ENCODE results near the gene CIRBP. TPM values are rescaled to one million over a fixed set of nuclear protein-coding genes. Genes with fewer than 3 reads are reported as not detected.
A peak's percentile ranks its signal among the peaks of the same experiment; 100 is the strongest.

The CIRBP gene
- total and polyA plus RNA-seq, 2 of the 13 experiments (the other 11 are each of a cell fraction or from before 2014, with no cell fraction given): 133 to 140 TPM

DNA sequence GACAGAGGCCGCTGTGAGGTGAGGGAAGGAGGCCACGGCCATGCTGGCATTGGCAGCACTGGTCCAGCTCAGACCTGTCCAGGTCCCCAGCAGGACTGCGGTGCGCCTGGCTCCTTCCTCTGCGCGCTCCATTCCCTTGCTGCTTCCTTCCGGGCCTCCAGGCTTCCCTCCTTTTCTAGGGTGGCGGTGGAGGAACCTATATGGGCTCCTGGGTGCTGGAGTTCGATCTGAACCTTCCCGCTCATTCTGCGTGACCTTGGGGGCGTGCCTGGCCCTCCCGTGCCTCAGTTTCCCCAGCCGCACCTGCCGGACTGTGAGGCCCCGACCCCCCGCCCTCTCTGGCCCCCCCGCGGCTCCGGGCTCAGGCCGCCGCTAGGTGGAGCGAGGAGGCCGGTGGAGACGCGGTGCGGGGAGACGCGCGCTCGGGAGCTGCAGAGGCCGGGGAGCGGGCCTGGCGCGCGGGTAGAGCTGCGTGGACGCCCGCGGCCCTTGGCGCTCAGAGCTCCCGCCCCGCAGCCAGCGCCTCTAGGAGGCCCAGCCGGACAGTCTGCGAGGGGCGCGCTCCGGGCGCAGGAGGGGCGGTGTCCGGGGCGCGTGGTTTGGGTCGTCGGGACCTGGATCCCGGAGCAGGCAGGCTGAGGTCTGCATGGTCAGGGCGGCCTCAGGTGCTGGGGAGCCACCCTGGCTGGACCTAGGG lies 46.5 kb downstream of the CIRBP start (continued):
- TF ChIP-seq NPAS2 (CRISPR knock-in tag; IDR thresholded peaks at IDR 0.05; ENCODE audit: borderline replicate concordance): no peak
- no peak for TF ChIP-seq HMG20A (CRISPR knock-in tag; IDR thresholded peaks at IDR 0.05; ENCODE audit: borderline replicate concordance)
- no peak for TF ChIP-seq MXI1 (IDR thresholded peaks at IDR 0.05; ENCODE audit: borderline replicate concordance, low read depth, low read length)
- TF ChIP-seq POLR2AphosphoS5 (IDR thresholded peaks at IDR 0.05; ENCODE audit: low read depth, low read length): no peak
- TF ChIP-seq, protein P1, sequence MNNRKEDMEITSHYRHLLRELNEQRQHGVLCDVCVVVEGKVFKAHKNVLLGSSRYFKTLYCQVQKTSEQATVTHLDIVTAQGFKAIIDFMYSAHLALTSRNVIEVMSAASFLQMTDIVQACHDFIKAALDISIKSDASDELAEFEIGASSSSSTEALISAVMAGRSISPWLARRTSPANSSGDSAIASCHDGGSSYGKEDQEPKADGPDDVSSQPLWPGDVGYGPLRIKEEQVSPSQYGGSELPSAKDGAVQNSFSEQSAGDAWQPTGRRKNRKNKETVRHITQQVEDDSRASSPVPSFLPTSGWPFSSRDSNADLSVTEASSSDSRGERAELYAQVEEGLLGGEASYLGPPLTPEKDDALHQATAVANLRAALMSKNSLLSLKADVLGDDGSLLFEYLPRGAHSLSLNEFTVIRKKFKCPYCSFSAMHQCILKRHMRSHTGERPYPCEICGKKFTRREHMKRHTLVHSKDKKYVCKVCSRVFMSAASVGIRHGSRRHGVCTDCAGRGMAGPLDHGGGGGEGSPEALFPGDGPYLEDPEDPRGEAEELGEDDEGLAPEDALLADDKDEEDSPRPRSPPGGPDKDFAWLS (CRISPR knock-in tag; IDR thresholded peaks at IDR 0.05; ENCODE audit: borderline replicate concordance): no peak
- no peak for TF ChIP-seq SMAD9 (CRISPR knock-in tag; IDR thresholded peaks at IDR 0.05)
- TF ChIP-seq, protein P2, sequence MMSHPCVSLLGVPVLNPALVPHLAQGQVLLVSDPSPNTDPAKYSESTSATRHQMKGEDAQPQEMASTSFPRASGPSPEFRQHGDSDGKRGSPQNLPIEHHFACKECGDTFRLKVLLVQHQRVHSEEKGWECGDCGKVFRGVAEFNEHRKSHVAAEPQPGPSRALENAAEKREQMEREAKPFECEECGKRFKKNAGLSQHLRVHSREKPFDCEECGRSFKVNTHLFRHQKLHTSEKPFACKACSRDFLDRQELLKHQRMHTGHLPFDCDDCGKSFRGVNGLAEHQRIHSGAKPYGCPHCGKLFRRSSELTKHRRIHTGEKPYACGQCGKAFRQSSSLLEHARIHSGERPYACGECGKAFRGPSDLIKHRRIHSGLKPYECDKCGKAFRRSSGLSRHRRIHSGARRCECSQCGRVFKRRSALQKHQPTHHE (CRISPR knock-in tag; IDR thresholded peaks at IDR 0.05; ENCODE audit: borderline replicate concordance): no peak
- TF ChIP-seq CBFB (CRISPR knock-in tag; IDR thresholded peaks at IDR 0.05): peak; percentile 36; the same call in 1 of the 2 replicates
- TF ChIP-seq ELF1 (CRISPR knock-in tag; IDR thresholded peaks at IDR 0.05): no peak
- no peak for TF ChIP-seq SNRNP70 (IDR thresholded peaks at IDR 0.05; ENCODE audit: low read depth, low read length)
- TF ChIP-seq ZBTB1 (CRISPR knock-in tag; IDR thresholded peaks at IDR 0.05; ENCODE audit: borderline replicate concordance): no peak
- TF ChIP-seq, protein P3, sequence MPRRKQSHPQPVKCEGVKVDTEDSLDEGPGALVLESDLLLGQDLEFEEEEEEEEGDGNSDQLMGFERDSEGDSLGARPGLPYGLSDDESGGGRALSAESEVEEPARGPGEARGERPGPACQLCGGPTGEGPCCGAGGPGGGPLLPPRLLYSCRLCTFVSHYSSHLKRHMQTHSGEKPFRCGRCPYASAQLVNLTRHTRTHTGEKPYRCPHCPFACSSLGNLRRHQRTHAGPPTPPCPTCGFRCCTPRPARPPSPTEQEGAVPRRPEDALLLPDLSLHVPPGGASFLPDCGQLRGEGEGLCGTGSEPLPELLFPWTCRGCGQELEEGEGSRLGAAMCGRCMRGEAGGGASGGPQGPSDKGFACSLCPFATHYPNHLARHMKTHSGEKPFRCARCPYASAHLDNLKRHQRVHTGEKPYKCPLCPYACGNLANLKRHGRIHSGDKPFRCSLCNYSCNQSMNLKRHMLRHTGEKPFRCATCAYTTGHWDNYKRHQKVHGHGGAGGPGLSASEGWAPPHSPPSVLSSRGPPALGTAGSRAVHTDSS (CRISPR knock-in tag; conservative IDR thresholded peaks at IDR 0.05): no peak
- TF ChIP-seq ZNF34 (CRISPR knock-in tag; IDR thresholded peaks at IDR 0.05; ENCODE audit: borderline replicate concordance): no peak
- TF ChIP-seq ZSCAN25 (CRISPR knock-in tag; IDR thresholded peaks at IDR 0.05): peak; percentile 77; the same call in 1 of the 2 replicates
- no peak for TF ChIP-seq GABPA (IDR thresholded peaks at IDR 0.05; ENCODE audit: low read depth, low read length)
- no peak for TF ChIP-seq GABPA (CRISPR knock-in tag; IDR thresholded peaks at IDR 0.05; ENCODE audit: low read depth)
- TF ChIP-seq, protein P4, sequence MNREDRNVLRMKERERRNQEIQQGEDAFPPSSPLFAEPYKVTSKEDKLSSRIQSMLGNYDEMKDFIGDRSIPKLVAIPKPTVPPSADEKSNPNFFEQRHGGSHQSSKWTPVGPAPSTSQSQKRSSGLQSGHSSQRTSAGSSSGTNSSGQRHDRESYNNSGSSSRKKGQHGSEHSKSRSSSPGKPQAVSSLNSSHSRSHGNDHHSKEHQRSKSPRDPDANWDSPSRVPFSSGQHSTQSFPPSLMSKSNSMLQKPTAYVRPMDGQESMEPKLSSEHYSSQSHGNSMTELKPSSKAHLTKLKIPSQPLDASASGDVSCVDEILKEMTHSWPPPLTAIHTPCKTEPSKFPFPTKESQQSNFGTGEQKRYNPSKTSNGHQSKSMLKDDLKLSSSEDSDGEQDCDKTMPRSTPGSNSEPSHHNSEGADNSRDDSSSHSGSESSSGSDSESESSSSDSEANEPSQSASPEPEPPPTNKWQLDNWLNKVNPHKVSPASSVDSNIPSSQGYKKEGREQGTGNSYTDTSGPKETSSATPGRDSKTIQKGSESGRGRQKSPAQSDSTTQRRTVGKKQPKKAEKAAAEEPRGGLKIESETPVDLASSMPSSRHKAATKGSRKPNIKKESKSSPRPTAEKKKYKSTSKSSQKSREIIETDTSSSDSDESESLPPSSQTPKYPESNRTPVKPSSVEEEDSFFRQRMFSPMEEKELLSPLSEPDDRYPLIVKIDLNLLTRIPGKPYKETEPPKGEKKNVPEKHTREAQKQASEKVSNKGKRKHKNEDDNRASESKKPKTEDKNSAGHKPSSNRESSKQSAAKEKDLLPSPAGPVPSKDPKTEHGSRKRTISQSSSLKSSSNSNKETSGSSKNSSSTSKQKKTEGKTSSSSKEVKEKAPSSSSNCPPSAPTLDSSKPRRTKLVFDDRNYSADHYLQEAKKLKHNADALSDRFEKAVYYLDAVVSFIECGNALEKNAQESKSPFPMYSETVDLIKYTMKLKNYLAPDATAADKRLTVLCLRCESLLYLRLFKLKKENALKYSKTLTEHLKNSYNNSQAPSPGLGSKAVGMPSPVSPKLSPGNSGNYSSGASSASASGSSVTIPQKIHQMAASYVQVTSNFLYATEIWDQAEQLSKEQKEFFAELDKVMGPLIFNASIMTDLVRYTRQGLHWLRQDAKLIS (CRISPR knock-in tag; IDR thresholded peaks at IDR 0.05): no peak
- no peak for TF ChIP-seq PCBP2 (optimal IDR thresholded peaks at IDR 0.05; ENCODE audit: low read depth, low read length, poor library complexity, severe bottlenecking)
- TF ChIP-seq, protein P5, sequence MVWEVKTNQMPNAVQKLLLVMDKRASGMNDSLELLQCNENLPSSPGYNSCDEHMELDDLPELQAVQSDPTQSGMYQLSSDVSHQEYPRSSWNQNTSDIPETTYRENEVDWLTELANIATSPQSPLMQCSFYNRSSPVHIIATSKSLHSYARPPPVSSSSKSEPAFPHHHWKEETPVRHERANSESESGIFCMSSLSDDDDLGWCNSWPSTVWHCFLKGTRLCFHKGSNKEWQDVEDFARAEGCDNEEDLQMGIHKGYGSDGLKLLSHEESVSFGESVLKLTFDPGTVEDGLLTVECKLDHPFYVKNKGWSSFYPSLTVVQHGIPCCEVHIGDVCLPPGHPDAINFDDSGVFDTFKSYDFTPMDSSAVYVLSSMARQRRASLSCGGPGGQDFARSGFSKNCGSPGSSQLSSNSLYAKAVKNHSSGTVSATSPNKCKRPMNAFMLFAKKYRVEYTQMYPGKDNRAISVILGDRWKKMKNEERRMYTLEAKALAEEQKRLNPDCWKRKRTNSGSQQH (CRISPR knock-in tag; IDR thresholded peaks at IDR 0.05; ENCODE audit: low read depth): no peak

All from HepG2 (cell line).